ENCODE data around the gene LRMDA.

- TF ChIP-seq CTCF (IDR thresholded peaks at IDR 0.05) (no peak), POLR2A (IDR thresholded peaks at IDR 0.05) (no peak)
These were observed 1022.6 kb downstream of the LRMDA start for GRCh38 chr10:76453997-76454396.

Data from body of pancreas (tissue), 4 donors.